ENCODE data around the gene ARPC1A. TPM values are rescaled to one million over a fixed set of nuclear protein-coding genes. Genes with fewer than 3 reads are reported as not detected.
"Not testable (repeated sequence)": the region's sequence is repeated elsewhere in the genome, so short reads cannot be mapped to it uniquely, and the experiment has no call there.

ARPC1A gene
- total RNA-seq, 1 donor from 2014 or later, result 196 TPM

GRCh38 chr7:99324559-99324958, 1.1 kb upstream of the ARPC1A start:
- no peak for DNase-seq (ENCODE audit: low spot score)
- H3K27ac Mint-ChIP-seq (ENCODE audit: unreplicated experiment), result no peak overlapping the region
- no peak for TF ChIP-seq CTCF (IDR thresholded peaks at IDR 0.05; ENCODE audit: unreplicated experiment)
- H3K36me3 Mint-ChIP-seq (ENCODE audit: low read depth, unreplicated experiment), result no peaks in the 10 kb centered on the region
- peaks cover 14% of the 10 kb centered on the region for H3K4me1 Mint-ChIP-seq (ENCODE audit: unreplicated experiment)
- H3K9me3 Mint-ChIP-seq (ENCODE audit: unreplicated experiment), result no peaks in the 10 kb centered on the region
- peaks cover 2% of the 10 kb centered on the region for H3K27me3 Mint-ChIP-seq (ENCODE audit: unreplicated experiment)
- peak overlapping the region; percentile 94 for H3K4me3 Mint-ChIP-seq (ENCODE audit: unreplicated experiment)

- DNase-seq (ENCODE audit: low spot score), result no peak
- Mint-ChIP-seq H3K27ac (ENCODE audit: unreplicated experiment) (no peak overlapping the region), H3K4me1 (ENCODE audit: unreplicated experiment) (peaks cover 14% of the 10 kb centered on the region), H3K27me3 (ENCODE audit: unreplicated experiment) (peaks cover 2% of the 10 kb centered on the region), H3K9me3 (ENCODE audit: unreplicated experiment) (no peaks in the 10 kb centered on the region), H3K4me3 (ENCODE audit: unreplicated experiment) (peak overlapping the region; percentile 94), H3K36me3 (ENCODE audit: low read depth, unreplicated experiment) (no peaks in the 10 kb centered on the region)
- no peak for TF ChIP-seq CTCF (IDR thresholded peaks at IDR 0.05; ENCODE audit: unreplicated experiment)
These were observed 651 bp upstream of the ARPC1A start for GRCh38 chr7:99325001-99325493.

GRCh38 chr7:99326408-99326782, 697 bp downstream of the ARPC1A start:
- DNase-seq (ENCODE audit: low spot score), result no peak
- no peak for TF ChIP-seq CTCF (IDR thresholded peaks at IDR 0.05; ENCODE audit: unreplicated experiment)
- Mint-ChIP-seq H3K4me3 (ENCODE audit: unreplicated experiment) (peak overlapping the region; percentile 94), H3K4me1 (ENCODE audit: unreplicated experiment) (peaks cover 18% of the 10 kb centered on the region), H3K27ac (ENCODE audit: unreplicated experiment) (peak overlapping the region; percentile 19), H3K9me3 (ENCODE audit: unreplicated experiment) (no peaks in the 10 kb centered on the region), H3K27me3 (ENCODE audit: unreplicated experiment) (peaks cover 2% of the 10 kb centered on the region), H3K36me3 (ENCODE audit: low read depth, unreplicated experiment) (no peaks in the 10 kb centered on the region)

GRCh38 chr7:99330314-99330961, 4.7 kb downstream of the ARPC1A start:
- H3K4me1 Mint-ChIP-seq (ENCODE audit: unreplicated experiment), result peaks cover 18% of the 10 kb centered on the region
- H3K27ac Mint-ChIP-seq (ENCODE audit: unreplicated experiment); H3K4me3 Mint-ChIP-seq (ENCODE audit: unreplicated experiment); H3K9me3 Mint-ChIP-seq (ENCODE audit: unreplicated experiment); H3K27me3 Mint-ChIP-seq (ENCODE audit: unreplicated experiment); H3K36me3 Mint-ChIP-seq (ENCODE audit: low read depth, unreplicated experiment); DNase-seq (ENCODE audit: low spot score): not testable (repeated sequence)

GRCh38 chr7:99331002-99331401, 5.3 kb downstream of the ARPC1A start:
- Mint-ChIP-seq H3K4me1 (ENCODE audit: unreplicated experiment) (peaks cover 18% of the 10 kb centered on the region), H3K36me3 (ENCODE audit: low read depth, unreplicated experiment) (peaks cover 9% of the 10 kb centered on the region), H3K27ac (ENCODE audit: unreplicated experiment) (no peak overlapping the region), H3K9me3 (ENCODE audit: unreplicated experiment) (no peaks in the 10 kb centered on the region), H3K4me3 (ENCODE audit: unreplicated experiment) (no peak overlapping the region), H3K27me3 (ENCODE audit: unreplicated experiment) (peaks cover 2% of the 10 kb centered on the region)
- DNase-seq (ENCODE audit: low spot score), result no peak
- TF ChIP-seq CTCF (IDR thresholded peaks at IDR 0.05; ENCODE audit: unreplicated experiment), result no peak
